Ascending aorta (tissue), 2 donors: Measurements from ENCODE around the gene ACACA. TPM values are rescaled to one million over a fixed set of nuclear protein-coding genes. Genes with fewer than 3 reads are reported as not detected.

Experiments used
- DNase-seq, 2 donors: peaks; one replicate each; pipeline ENCODE4 v3.0.0-alpha.2; 2019; ENCODE audit warnings: low spot score in 2 of 2
- H3K27ac ChIP-seq, 2 donors: fragments of 200-600 bp; sonication (generic); one replicate each; pipeline ENCODE4 v1.5.1; 2016 to 2017; ENCODE audit warnings: mild to moderate bottlenecking in 1 of 2
- H3K27me3 ChIP-seq: fragments of 200-600 bp; sonication (generic); one replicate; pipeline ENCODE4 v1.5.1; 2017
- H3K36me3 ChIP-seq, 2 donors: fragments of 200-600 bp; sonication (generic); one replicate each; pipeline ENCODE4 v1.5.1; 2016
- H3K4me1 ChIP-seq, 2 donors: fragments of 200-600 bp; sonication (generic); one replicate each; pipeline ENCODE4 v1.5.1; 2016 to 2017; ENCODE audit warnings: mild to moderate bottlenecking in 1 of 2
- H3K4me3 ChIP-seq, 2 donors: fragments of 200-600 bp; sonication (generic); one replicate each; pipeline ENCODE4 v1.5.1; 2016 to 2017; ENCODE audit warnings: mild to moderate bottlenecking in 1 of 2
- H3K9me3 ChIP-seq, 2 donors: fragments of 200-600 bp; sonication (generic); one replicate each; pipeline ENCODE4 v1.5.1; 2016
- intact Hi-C: fragments of 100-400 bp; cut with DNase I; formaldehyde crosslinking; loops from one replicate; pipeline ENCODE4 v1.15.1; 2023
- total RNA-seq: library from RNA; depleted of rRNA; stranded (reverse); fragments of >200 nt; gene quantifications from one replicate; pipeline ENCODE4 v1.1.0, GENCODE V29; 2016
- TF ChIP-seq, protein P1 (sequence below), 3 experiments: fragments of 200-600 bp in 2 of 3; fragments of 450-650 bp in 1 of 3; sonication (generic) in 2 of 3; IDR thresholded peaks; one replicate each; pipeline ENCODE4 v1.5.1; 2016 to 2019; ENCODE audit warnings: antibody characterized with exemption in 3 of 3, mild to moderate bottlenecking in 1 of 3, moderate library complexity in 1 of 3

Gene ACACA
- total RNA-seq, 1 donor from 2014 or later = 69.0 TPM

DNA sequence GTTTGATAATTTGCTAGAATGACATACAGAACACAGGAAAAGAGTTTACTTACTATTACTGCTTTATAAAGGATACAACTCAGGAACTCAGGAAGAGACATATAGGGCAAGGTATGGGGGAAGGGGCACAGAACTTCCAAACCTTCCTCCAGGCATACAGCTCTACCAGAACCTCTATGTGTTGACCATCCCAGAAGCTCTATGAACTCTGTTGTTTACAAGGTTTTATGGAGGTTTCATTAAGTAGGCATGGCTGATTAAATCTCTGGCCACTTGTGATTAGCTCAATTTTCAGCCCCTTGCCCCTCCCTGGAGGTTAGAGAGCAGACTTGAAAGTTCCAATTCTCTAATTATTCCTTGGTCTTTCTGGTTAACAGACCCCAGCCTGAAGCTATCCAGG lies 91.0 kb downstream of the ACACA start:
- no peaks in the 10 kb centered on the region for H3K27me3 ChIP-seq
- intact Hi-C loops = no loop called here

DNA sequence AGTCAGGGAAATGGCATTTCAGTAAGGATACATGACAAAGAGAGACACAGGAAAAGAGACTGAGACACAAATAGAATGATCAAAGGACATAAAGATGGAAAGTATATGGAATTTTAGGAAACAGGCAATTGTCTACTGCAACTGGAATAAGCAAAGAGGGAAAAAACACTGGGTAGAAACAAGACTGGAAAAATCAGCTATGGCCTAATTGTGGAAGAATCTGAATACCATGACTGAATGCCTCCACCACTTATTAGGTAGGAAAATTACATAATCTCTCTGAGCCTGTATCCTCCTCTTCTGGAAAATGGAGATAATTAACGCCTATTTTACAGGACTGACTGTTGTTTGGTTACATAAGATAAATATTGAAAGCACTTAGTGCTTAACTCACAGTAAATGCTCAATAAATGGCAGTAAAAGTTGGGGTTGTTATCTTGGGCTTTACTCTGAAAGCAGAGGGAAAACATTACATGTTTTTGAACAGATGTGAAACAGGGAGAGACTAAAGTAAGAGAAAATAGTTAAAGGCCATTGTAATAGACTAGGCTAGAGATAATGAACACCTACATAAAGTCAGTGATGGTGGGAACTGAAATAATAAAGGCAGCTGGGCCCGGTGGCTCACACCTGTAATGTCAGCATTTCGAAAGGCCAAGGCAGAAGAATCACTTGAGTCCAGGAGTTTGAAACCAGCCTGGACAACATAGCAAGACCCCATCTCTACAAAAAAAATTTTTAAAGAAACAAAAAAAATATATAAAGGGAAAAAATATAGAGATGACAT lies 94.3 kb downstream of the ACACA start:
- Histone ChIP-seq H3K27ac (no peak overlapping the region), H3K27me3 (no peaks in the 10 kb centered on the region), H3K9me3 (no peaks in the 10 kb centered on the region), H3K36me3 (no peaks in the 10 kb centered on the region), H3K4me3 (no peak overlapping the region), H3K4me1 (no peaks in the 10 kb centered on the region)
- intact Hi-C loops = no loop called here
- TF ChIP-seq, protein P1, sequence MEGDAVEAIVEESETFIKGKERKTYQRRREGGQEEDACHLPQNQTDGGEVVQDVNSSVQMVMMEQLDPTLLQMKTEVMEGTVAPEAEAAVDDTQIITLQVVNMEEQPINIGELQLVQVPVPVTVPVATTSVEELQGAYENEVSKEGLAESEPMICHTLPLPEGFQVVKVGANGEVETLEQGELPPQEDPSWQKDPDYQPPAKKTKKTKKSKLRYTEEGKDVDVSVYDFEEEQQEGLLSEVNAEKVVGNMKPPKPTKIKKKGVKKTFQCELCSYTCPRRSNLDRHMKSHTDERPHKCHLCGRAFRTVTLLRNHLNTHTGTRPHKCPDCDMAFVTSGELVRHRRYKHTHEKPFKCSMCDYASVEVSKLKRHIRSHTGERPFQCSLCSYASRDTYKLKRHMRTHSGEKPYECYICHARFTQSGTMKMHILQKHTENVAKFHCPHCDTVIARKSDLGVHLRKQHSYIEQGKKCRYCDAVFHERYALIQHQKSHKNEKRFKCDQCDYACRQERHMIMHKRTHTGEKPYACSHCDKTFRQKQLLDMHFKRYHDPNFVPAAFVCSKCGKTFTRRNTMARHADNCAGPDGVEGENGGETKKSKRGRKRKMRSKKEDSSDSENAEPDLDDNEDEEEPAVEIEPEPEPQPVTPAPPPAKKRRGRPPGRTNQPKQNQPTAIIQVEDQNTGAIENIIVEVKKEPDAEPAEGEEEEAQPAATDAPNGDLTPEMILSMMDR (IDR thresholded peaks at IDR 0.05) = no peak
- no peak for DNase-seq

More for the DNA sequence above, 91.0 kb downstream of the ACACA start:
- no peak for DNase-seq
- no peaks in the 10 kb centered on the region for H3K9me3 ChIP-seq
- no peaks in the 10 kb centered on the region for H3K4me1 ChIP-seq
- H3K36me3 ChIP-seq = no peaks in the 10 kb centered on the region
- TF ChIP-seq, protein P1 (IDR thresholded peaks at IDR 0.05) = no peak
- H3K27ac ChIP-seq = no peak overlapping the region
- no peak overlapping the region for H3K4me3 ChIP-seq

DNA sequence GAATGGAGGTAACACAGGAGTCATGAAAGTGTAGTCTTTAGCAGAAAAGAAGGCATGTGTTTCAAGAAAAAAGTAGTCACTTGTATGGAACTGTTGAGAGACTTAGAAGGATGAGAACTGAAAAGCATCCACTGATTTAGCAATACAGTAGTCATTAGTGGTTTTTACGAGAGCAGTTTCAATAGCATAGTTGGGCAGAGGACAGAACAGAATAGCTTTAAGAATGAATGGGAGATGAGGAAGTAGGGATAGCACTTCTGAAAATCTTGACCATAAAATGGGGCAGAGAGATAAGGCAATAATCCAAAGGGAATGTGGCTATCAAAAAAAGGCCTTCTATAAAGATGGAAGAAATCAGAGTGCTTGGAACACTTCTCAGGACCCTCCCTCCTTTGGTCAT lies 95.7 kb downstream of the ACACA start:
- Histone ChIP-seq H3K27me3 (no peaks in the 10 kb centered on the region), H3K27ac (no peak overlapping the region), H3K9me3 (no peaks in the 10 kb centered on the region), H3K4me1 (no peaks in the 10 kb centered on the region), H3K36me3 (no peaks in the 10 kb centered on the region), H3K4me3 (no peak overlapping the region)
- TF ChIP-seq, protein P1 (IDR thresholded peaks at IDR 0.05) = no peak
- DNase-seq = no peak
- intact Hi-C loops = no loop called here

DNA sequence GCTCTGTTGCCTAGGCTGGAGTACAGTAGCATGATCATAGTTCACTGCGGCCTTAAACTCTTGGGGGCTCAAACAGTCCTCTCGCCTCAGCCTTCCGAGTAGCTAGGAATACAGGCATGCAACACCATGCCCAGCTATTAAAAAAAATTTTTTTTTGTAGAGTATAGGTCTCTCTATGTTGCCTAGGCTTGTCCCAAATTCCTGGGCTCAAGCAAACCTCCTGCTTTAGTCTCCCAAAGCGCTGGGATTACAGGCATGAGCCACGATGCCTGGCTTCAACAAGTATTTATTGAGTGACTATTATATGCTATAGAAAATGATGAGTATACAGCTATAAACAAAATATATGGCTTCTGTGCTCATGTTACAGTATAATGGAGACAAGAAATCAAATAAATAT lies 97.6 kb downstream of the ACACA start:
- H3K4me1 ChIP-seq = no peaks in the 10 kb centered on the region
- TF ChIP-seq, protein P1 (IDR thresholded peaks at IDR 0.05) = no peak
- intact Hi-C loops = no loop called here
- H3K36me3 ChIP-seq = no peaks in the 10 kb centered on the region
- no peaks in the 10 kb centered on the region for H3K27me3 ChIP-seq
- no peaks in the 10 kb centered on the region for H3K9me3 ChIP-seq
- no peak for DNase-seq
- H3K4me3 ChIP-seq = no peak overlapping the region
- H3K27ac ChIP-seq = no peak overlapping the region

DNA sequence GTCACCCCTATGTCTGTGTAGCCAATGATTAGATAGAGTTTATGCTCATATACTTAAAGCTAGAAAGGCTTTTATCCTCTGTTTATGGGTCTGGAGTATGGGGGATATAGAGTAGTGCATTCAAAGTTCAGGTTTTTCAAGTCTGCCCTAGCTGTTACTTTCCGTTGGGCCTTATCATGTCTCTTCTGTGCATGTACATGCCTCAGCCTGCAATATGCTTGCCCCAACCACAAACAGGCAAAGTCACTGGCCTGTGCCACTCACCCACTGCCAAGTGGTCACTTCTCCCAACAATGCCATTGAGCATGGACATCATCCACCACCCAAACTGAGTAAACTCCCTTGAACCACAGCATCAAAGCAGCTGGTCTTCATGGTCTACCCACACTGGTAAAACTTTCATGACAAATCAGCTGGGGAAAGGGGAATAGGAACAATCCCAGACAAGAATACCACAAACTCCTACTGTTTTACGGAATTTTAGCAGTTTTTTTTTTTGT lies 101.2 kb downstream of the ACACA start:
- Histone ChIP-seq H3K36me3 (peaks cover 0 to 3% of the 10 kb centered on the region in 2 donors), H3K27ac (no peak overlapping the region), H3K27me3 (no peaks in the 10 kb centered on the region), H3K9me3 (no peaks in the 10 kb centered on the region), H3K4me1 (no peaks in the 10 kb centered on the region), H3K4me3 (no peak overlapping the region)
- DNase-seq = no peak
- intact Hi-C loops = no loop called here
- TF ChIP-seq, protein P1 (IDR thresholded peaks at IDR 0.05) = no peak
